ENCODE data around the gene UFD1. TPM values are rescaled to one million over a fixed set of nuclear protein-coding genes. Genes with fewer than 3 reads are reported as not detected.

The UFD1 gene
- total and polyA plus RNA-seq, 9 of the 15 experiments (the other 6 are each of a cell fraction or from before 2014, with no cell fraction given), result 238 to 645 (median 363) TPM

DNA sequence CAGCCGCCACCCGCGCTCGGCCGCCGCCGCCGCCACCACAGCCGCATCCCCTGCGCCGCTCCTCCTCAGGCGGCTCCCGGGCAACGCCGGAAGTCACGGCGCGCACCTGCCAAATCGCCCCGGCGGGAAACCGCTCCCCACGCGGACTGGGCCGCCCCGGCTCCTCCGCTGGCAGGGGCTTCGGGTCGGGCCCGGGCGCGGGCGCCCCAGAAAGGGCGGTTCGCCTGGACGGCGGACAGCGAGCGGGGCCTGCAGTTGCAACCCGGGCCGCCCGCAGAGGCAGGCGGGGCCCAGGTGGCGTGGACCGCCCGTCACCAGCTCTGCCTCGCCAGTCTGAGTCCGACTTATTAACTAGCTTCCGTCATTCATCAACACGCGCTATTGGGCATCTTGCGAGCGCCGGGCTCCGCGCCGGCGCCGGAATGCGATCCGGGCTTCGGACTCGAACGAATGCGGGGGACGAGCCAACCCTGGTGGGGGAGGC is 47.3 kb downstream of the UFD1 start, which contains the start of gene HIRA (continued):
- TF ChIP-seq ZNF3 (CRISPR knock-in tag; IDR thresholded peaks at IDR 0.05), result no peak
- 0 out of 2 replicates have a peak, but pooled peaks have one; percentile 5 for TF ChIP-seq ZNF586 (CRISPR knock-in tag; conservative IDR thresholded peaks at IDR 0.05)
- TF ChIP-seq HNRNPK (IDR thresholded peaks at IDR 0.05; ENCODE audit: low read depth, low read length, poor library complexity, severe bottlenecking), result no peak
- TF ChIP-seq ZFPM2 (CRISPR knock-in tag; IDR thresholded peaks at IDR 0.05), result 0 out of 2 replicates have a peak, but pooled peaks have one; percentile 14
- TF ChIP-seq, protein P1, sequence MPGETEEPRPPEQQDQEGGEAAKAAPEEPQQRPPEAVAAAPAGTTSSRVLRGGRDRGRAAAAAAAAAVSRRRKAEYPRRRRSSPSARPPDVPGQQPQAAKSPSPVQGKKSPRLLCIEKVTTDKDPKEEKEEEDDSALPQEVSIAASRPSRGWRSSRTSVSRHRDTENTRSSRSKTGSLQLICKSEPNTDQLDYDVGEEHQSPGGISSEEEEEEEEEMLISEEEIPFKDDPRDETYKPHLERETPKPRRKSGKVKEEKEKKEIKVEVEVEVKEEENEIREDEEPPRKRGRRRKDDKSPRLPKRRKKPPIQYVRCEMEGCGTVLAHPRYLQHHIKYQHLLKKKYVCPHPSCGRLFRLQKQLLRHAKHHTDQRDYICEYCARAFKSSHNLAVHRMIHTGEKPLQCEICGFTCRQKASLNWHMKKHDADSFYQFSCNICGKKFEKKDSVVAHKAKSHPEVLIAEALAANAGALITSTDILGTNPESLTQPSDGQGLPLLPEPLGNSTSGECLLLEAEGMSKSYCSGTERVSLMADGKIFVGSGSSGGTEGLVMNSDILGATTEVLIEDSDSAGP (CRISPR knock-in tag; IDR thresholded peaks at IDR 0.05), result no peak
- no peak for TF ChIP-seq ADNP (tag; IDR thresholded peaks at IDR 0.05)
- TF ChIP-seq, protein P2, sequence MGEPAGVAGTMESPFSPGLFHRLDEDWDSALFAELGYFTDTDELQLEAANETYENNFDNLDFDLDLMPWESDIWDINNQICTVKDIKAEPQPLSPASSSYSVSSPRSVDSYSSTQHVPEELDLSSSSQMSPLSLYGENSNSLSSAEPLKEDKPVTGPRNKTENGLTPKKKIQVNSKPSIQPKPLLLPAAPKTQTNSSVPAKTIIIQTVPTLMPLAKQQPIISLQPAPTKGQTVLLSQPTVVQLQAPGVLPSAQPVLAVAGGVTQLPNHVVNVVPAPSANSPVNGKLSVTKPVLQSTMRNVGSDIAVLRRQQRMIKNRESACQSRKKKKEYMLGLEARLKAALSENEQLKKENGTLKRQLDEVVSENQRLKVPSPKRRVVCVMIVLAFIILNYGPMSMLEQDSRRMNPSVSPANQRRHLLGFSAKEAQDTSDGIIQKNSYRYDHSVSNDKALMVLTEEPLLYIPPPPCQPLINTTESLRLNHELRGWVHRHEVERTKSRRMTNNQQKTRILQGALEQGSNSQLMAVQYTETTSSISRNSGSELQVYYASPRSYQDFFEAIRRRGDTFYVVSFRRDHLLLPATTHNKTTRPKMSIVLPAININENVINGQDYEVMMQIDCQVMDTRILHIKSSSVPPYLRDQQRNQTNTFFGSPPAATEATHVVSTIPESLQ (CRISPR knock-in tag; IDR thresholded peaks at IDR 0.05), result no peak
- peak; percentile 52; the same call in 1 of the 2 replicates for TF ChIP-seq ZNF274 (IDR thresholded peaks at IDR 0.05; ENCODE audit: borderline replicate concordance, low read depth, low read length)
- TF ChIP-seq, protein P3, sequence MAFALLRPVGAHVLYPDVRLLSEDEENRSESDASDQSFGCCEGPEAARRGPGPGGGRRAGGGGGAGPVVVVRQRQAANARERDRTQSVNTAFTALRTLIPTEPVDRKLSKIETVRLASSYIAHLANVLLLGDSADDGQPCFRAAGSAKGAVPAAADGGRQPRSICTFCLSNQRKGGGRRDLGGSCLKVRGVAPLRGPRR (CRISPR knock-in tag; IDR thresholded peaks at IDR 0.05), result peak; percentile 75; the same call in 1 of the 2 replicates
- TF ChIP-seq, protein P4, sequence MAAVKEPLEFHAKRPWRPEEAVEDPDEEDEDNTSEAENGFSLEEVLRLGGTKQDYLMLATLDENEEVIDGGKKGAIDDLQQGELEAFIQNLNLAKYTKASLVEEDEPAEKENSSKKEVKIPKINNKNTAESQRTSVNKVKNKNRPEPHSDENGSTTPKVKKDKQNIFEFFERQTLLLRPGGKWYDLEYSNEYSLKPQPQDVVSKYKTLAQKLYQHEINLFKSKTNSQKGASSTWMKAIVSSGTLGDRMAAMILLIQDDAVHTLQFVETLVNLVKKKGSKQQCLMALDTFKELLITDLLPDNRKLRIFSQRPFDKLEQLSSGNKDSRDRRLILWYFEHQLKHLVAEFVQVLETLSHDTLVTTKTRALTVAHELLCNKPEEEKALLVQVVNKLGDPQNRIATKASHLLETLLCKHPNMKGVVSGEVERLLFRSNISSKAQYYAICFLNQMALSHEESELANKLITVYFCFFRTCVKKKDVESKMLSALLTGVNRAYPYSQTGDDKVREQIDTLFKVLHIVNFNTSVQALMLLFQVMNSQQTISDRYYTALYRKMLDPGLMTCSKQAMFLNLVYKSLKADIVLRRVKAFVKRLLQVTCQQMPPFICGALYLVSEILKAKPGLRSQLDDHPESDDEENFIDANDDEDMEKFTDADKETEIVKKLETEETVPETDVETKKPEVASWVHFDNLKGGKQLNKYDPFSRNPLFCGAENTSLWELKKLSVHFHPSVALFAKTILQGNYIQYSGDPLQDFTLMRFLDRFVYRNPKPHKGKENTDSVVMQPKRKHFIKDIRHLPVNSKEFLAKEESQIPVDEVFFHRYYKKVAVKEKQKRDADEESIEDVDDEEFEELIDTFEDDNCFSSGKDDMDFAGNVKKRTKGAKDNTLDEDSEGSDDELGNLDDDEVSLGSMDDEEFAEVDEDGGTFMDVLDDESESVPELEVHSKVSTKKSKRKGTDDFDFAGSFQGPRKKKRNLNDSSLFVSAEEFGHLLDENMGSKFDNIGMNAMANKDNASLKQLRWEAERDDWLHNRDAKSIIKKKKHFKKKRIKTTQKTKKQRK (IDR thresholded peaks at IDR 0.05; ENCODE audit: borderline replicate concordance, low read depth, low read length), result no peak
- no peak for TF ChIP-seq ZNF785 (CRISPR knock-in tag; IDR thresholded peaks at IDR 0.05)
- TF ChIP-seq STAG1 (CRISPR knock-in tag; IDR thresholded peaks at IDR 0.05; ENCODE audit: borderline replicate concordance), result no peak
- TF ChIP-seq, protein P5, sequence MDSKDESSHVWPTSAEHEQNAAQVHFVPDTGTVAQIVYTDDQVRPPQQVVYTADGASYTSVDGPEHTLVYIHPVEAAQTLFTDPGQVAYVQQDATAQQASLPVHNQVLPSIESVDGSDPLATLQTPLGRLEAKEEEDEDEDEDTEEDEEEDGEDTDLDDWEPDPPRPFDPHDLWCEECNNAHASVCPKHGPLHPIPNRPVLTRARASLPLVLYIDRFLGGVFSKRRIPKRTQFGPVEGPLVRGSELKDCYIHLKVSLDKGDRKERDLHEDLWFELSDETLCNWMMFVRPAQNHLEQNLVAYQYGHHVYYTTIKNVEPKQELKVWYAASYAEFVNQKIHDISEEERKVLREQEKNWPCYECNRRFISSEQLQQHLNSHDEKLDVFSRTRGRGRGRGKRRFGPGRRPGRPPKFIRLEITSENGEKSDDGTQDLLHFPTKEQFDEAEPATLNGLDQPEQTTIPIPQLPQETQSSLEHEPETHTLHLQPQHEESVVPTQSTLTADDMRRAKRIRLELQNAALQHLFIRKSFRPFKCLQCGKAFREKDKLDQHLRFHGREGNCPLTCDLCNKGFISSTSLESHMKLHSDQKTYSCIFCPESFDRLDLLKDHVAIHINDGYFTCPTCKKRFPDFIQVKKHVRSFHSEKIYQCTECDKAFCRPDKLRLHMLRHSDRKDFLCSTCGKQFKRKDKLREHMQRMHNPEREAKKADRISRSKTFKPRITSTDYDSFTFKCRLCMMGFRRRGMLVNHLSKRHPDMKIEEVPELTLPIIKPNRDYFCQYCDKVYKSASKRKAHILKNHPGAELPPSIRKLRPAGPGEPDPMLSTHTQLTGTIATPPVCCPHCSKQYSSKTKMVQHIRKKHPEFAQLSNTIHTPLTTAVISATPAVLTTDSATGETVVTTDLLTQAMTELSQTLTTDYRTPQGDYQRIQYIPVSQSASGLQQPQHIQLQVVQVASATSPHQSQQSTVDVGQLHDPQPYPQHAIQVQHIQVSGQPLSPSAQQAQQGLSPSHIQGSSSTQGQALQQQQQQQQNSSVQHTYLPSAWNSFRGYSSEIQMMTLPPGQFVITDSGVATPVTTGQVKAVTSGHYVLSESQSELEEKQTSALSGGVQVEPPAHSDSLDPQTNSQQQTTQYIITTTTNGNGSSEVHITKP (IDR thresholded peaks at IDR 0.05; ENCODE audit: partially characterized antibody), result no peak
- TF ChIP-seq, protein P6, sequence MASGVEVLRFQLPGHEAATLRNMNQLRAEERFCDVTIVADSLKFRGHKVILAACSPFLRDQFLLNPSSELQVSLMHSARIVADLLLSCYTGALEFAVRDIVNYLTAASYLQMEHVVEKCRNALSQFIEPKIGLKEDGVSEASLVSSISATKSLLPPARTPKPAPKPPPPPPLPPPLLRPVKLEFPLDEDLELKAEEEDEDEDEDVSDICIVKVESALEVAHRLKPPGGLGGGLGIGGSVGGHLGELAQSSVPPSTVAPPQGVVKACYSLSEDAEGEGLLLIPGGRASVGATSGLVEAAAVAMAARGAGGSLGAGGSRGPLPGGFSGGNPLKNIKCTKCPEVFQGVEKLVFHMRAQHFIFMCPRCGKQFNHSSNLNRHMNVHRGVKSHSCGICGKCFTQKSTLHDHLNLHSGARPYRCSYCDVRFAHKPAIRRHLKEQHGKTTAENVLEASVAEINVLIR (CRISPR knock-in tag; IDR thresholded peaks at IDR 0.05), result peak; percentile 78
- no peak for TF ChIP-seq RBM22 (IDR thresholded peaks at IDR 0.05; ENCODE audit: low read depth, low read length, poor library complexity, severe bottlenecking)
